ENCODE results near the gene EHMT1.

DNA sequence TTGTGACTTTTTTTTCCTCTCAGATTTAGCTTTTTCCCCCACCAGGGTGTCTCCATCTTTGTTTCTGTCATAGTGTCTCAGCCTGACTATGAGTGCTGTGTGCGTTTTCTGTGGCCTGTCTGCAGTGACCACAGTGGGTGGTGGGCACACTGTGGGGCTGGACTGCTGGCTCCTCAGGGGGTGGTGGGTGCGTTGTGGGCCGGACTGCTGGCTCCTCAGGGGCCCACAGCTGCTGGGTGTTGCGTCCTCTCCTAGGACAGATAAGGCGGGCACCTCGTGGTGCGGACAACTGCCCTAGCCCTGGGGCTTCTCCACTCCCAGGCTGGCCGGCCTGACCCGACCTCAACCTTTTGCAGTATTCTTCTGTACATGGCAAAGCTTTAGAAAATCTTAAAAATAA lies 100.4 kb downstream of the EHMT1 start:
- TF ChIP-seq, protein P1, sequence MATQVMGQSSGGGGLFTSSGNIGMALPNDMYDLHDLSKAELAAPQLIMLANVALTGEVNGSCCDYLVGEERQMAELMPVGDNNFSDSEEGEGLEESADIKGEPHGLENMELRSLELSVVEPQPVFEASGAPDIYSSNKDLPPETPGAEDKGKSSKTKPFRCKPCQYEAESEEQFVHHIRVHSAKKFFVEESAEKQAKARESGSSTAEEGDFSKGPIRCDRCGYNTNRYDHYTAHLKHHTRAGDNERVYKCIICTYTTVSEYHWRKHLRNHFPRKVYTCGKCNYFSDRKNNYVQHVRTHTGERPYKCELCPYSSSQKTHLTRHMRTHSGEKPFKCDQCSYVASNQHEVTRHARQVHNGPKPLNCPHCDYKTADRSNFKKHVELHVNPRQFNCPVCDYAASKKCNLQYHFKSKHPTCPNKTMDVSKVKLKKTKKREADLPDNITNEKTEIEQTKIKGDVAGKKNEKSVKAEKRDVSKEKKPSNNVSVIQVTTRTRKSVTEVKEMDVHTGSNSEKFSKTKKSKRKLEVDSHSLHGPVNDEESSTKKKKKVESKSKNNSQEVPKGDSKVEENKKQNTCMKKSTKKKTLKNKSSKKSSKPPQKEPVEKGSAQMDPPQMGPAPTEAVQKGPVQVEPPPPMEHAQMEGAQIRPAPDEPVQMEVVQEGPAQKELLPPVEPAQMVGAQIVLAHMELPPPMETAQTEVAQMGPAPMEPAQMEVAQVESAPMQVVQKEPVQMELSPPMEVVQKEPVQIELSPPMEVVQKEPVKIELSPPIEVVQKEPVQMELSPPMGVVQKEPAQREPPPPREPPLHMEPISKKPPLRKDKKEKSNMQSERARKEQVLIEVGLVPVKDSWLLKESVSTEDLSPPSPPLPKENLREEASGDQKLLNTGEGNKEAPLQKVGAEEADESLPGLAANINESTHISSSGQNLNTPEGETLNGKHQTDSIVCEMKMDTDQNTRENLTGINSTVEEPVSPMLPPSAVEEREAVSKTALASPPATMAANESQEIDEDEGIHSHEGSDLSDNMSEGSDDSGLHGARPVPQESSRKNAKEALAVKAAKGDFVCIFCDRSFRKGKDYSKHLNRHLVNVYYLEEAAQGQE (IDR thresholded peaks at IDR 0.05; ENCODE audit: low read depth) = no peak
- TF ChIP-seq EP300 (IDR thresholded peaks at IDR 0.05; ENCODE audit: borderline replicate concordance) (no peak), CEBPB (IDR thresholded peaks at IDR 0.05) (no peak), YY1 (IDR thresholded peaks at IDR 0.05; ENCODE audit: low read depth) (no peak), TEAD4 (IDR thresholded peaks at IDR 0.05) (no peak), EGR1 (IDR thresholded peaks at IDR 0.05) (no peak), RAD21 (IDR thresholded peaks at IDR 0.05; ENCODE audit: low read depth) (no peak), TAF1 (IDR thresholded peaks at IDR 0.05; ENCODE audit: low read depth) (no peak)
- TF ChIP-seq, protein P2, sequence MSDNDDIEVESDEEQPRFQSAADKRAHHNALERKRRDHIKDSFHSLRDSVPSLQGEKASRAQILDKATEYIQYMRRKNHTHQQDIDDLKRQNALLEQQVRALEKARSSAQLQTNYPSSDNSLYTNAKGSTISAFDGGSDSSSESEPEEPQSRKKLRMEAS (IDR thresholded peaks at IDR 0.05) = no peak
